Tibial nerve (tissue), 4 donors: ENCODE measurements around the gene CHD6. TPM values are rescaled to one million over a fixed set of nuclear protein-coding genes. Genes with fewer than 3 reads are reported as not detected.

Experiments
- DNase-seq, 2 donors: peaks; one replicate each; pipeline ENCODE4 v3.0.0-alpha.2; 2019; ENCODE audit warnings: low spot score in 2 of 2
- H3K27ac ChIP-seq, 4 donors: fragments of 200-600 bp; sonication (generic) in 3 of 4; one replicate each; pipeline ENCODE4 v1.5.1; 2017 to 2019; ENCODE audit warnings: mild to moderate bottlenecking in 1 of 4
- H3K27me3 ChIP-seq, 2 donors: fragments of 200-600 bp; sonication (generic) in 1 of 2; one replicate each; pipeline versions ENCODE4 v1.5.1 to v1.6.0; 2017 to 2019
- H3K36me3 ChIP-seq, 3 donors: fragments of 200-600 bp; sonication (generic); one replicate each; pipeline ENCODE4 v1.5.1; 2018 to 2019
- H3K4me1 ChIP-seq, 4 donors: fragments of 200-600 bp; sonication (generic) in 3 of 4; one replicate each; pipeline ENCODE4 v1.5.1; 2017 to 2019
- H3K4me3 ChIP-seq, 4 donors: fragments of 200-600 bp; sonication (generic) in 3 of 4; one replicate each; pipeline ENCODE4 v1.5.1; 2017 to 2019; ENCODE audit warnings: mild to moderate bottlenecking in 1 of 4, moderate library complexity in 1 of 4
- H3K9me3 ChIP-seq, 4 donors: fragments of 200-600 bp; sonication (generic) in 3 of 4; one replicate each; pipeline ENCODE4 v1.5.1; 2017 to 2019
- CTCF ChIP-seq, 5 experiments: fragments of 200-600 bp in 3 of 5; fragments of 450-650 bp in 2 of 5; sonication (generic) in 3 of 5; IDR thresholded peaks; one replicate each; pipeline ENCODE4 v1.5.1; 2016 to 2019; ENCODE audit warnings: antibody characterized with exemption in 5 of 5, mild to moderate bottlenecking in 3 of 5, moderate library complexity in 2 of 5
- EP300 ChIP-seq, 2 donors: sonication (generic); formaldehyde crosslinking; IDR thresholded peaks; one replicate each; pipeline ENCODE4 v1.6.1; 2017; ENCODE audit warnings: antibody characterized with exemption in 2 of 2, mild to moderate bottlenecking in 1 of 2
- POLR2A ChIP-seq, 2 donors: fragments of 450-650 bp; IDR thresholded peaks; one replicate each; pipeline ENCODE4 v1.6.1; 2017; ENCODE audit warnings: antibody characterized with exemption in 2 of 2, mild to moderate bottlenecking in 2 of 2, moderate library complexity in 2 of 2
- whole genome bisulfite sequencing, 2 donors: methylation state at CpG; one replicate each; pipeline ENCODE4 v1.1.5; 2018; 5-methylcytosine and 5-hydroxymethylcytosine counted together
- total RNA-seq, 4 donors: library from RNA; depleted of rRNA; stranded (reverse); fragments of >200 nt; gene quantifications; one replicate each; pipeline ENCODE4 v1.1.0, GENCODE V29; 2016

Gene CHD6
- total RNA-seq, 4 donors from 2014 or later: 52.0 to 58.2 (median 54.9) TPM

GRCh38 chr20:41395667-41396664 lies 222.2 kb downstream of the CHD6 start:
- TF ChIP-seq CTCF (IDR thresholded peaks at IDR 0.05) (no peak), POLR2A (IDR thresholded peaks at IDR 0.05) (no peak)
- Histone ChIP-seq H3K4me3 (no peak overlapping the region), H3K4me1 (peaks cover 0 to 68% (median 36%) of the 10 kb centered on the region in 4 donors), H3K9me3 (no peaks in the 10 kb centered on the region), H3K27me3 (no peaks in the 10 kb centered on the region), H3K36me3 (no peaks in the 10 kb centered on the region), H3K27ac (peak overlapping the region; percentile 22 to 76 (median 62))
- WGBS, 2 donors: 50 to 53% methylated on average over 14 to 18 of the region's 18 CpGs
- no peak for DNase-seq

- TF ChIP-seq EP300 (IDR thresholded peaks at IDR 0.05) (peak in 1 of 2 donors; percentile 70), POLR2A (IDR thresholded peaks at IDR 0.05) (no peak)
- peak; percentile 59 to 70 for DNase-seq
- peak overlapping the region in 3 of 4 donors; percentile 22 to 81 (median 74) for H3K27ac ChIP-seq
- no peak overlapping the region for H3K4me3 ChIP-seq
- no peaks in the 10 kb centered on the region for H3K27me3 ChIP-seq
- peaks cover 0 to 68% (median 36%) of the 10 kb centered on the region in 4 donors for H3K4me1 ChIP-seq
- no peaks in the 10 kb centered on the region for H3K36me3 ChIP-seq
- H3K9me3 ChIP-seq: no peaks in the 10 kb centered on the region
- WGBS, 2 donors: 51 to 52% methylated on average over 9 of the region's 9 CpGs
Measured at GRCh38 chr20:41394931-41395666, 223.1 kb downstream of the CHD6 start.

- WGBS, 2 donors: 74 to 83% methylated on average over 1 to 2 of the region's 2 CpGs
- H3K27ac ChIP-seq: peak overlapping the region in 2 of 4 donors; percentile 26 to 81
- no peaks in the 10 kb centered on the region for H3K36me3 ChIP-seq
- H3K27me3 ChIP-seq: no peaks in the 10 kb centered on the region
- TF ChIP-seq EP300 (IDR thresholded peaks at IDR 0.05): no peak
- no peak for DNase-seq
- no peak overlapping the region for H3K4me3 ChIP-seq
- H3K9me3 ChIP-seq: no peaks in the 10 kb centered on the region
- peaks cover 0 to 63% (median 36%) of the 10 kb centered on the region in 4 donors for H3K4me1 ChIP-seq
Measured at GRCh38 chr20:41394081-41394480, 224.1 kb downstream of the CHD6 start.

GRCh38 chr20:41393705-41394066 lies 224.5 kb downstream of the CHD6 start:
- peaks cover 0 to 60% (median 36%) of the 10 kb centered on the region in 4 donors for H3K4me1 ChIP-seq
- WGBS, 2 donors: 66 to 68% methylated on average over 3 of the region's 3 CpGs
- H3K9me3 ChIP-seq: no peaks in the 10 kb centered on the region
- H3K36me3 ChIP-seq: no peaks in the 10 kb centered on the region
- TF ChIP-seq CTCF (IDR thresholded peaks at IDR 0.05): no peak
- H3K27me3 ChIP-seq: no peaks in the 10 kb centered on the region
- H3K27ac ChIP-seq: peak overlapping the region in 3 of 4 donors; percentile 26 to 81 (median 38)
- DNase-seq: peak in 1 of 2 donors; percentile 44
- no peak overlapping the region for H3K4me3 ChIP-seq

GRCh38 chr20:41392871-41393704 lies 225.1 kb downstream of the CHD6 start:
- TF ChIP-seq EP300 (IDR thresholded peaks at IDR 0.05) (peak in 1 of 2 donors; percentile 96), CTCF (IDR thresholded peaks at IDR 0.05) (peak in 1 of 5 experiments; percentile 8), POLR2A (IDR thresholded peaks at IDR 0.05) (no peak)
- 29 to 32% methylated on average over 10 to 12 of the region's 12 CpGs for WGBS, 2 donors
- H3K4me3 ChIP-seq: no peak overlapping the region
- H3K9me3 ChIP-seq: no peaks in the 10 kb centered on the region
- no peaks in the 10 kb centered on the region for H3K27me3 ChIP-seq
- peaks cover 0 to 57% (median 36%) of the 10 kb centered on the region in 4 donors for H3K4me1 ChIP-seq
- peak overlapping the region in 3 of 4 donors; percentile 38 to 81 (median 81) for H3K27ac ChIP-seq
- no peaks in the 10 kb centered on the region for H3K36me3 ChIP-seq
- peak; percentile 81 to 92 for DNase-seq
